Measurements from ENCODE around the gene ERP44. TPM values are rescaled to one million over a fixed set of nuclear protein-coding genes. Genes with fewer than 3 reads are reported as not detected.

ERP44 gene
- polyA plus RNA-seq, 1 of the 3 experiments (the other 2 are of a cell fraction) = 10.0 TPM

- Histone ChIP-seq H3K9ac (no peak overlapping the region), H3K27me3 (ENCODE audit: insufficient read depth) (no peaks in the 10 kb centered on the region), H3K4me2 (no peak overlapping the region), H3K4me1 (ENCODE audit: control insufficient read depth in 1 of 2, insufficient read depth in 2 of 2, low read depth in 1 of 2, low read length in 1 of 2) (no peaks in the 10 kb centered on the region; a peak in 1 of 4 replicates), H4K20me1 (ENCODE audit: insufficient read depth) (no peaks in the 10 kb centered on the region; the same call in 1 of the 2 replicates), H3K9me2 (no peaks in the 10 kb centered on the region), H3K79me2 (ENCODE audit: insufficient read depth) (peaks cover 12% of the 10 kb centered on the region; the same call in 1 of the 2 replicates), H3K9me3 (0 out of 2 replicates have a peak, but pooled peaks cover 5% of the 10 kb centered on the region), H3K36me3 (replicated peaks in 1 of 2; ENCODE audit: control insufficient read depth in 1 of 2, insufficient read depth in 2 of 2, low read length in 1 of 2) (peaks cover 7 to 24% of the 10 kb centered on the region in 2 experiments), H3K27ac (ENCODE audit: low read depth in 2 of 2, low read length in 1 of 2) (no peak overlapping the region), H3F3A (replicated peaks; ENCODE audit: insufficient read depth) (no peaks in the 10 kb centered on the region), H3K4me3 (ENCODE audit: low read depth in 2 of 2, low read length in 1 of 2) (no peak overlapping the region), H2AFZ (ENCODE audit: low read depth) (no peak overlapping the region)
- TF ChIP-seq MAX (IDR thresholded peaks at IDR 0.05; ENCODE audit: low read depth) = no peak
- no peak for TF ChIP-seq CHD2 (IDR thresholded peaks at IDR 0.05; ENCODE audit: low read length, partially characterized antibody)
- no peak for TF ChIP-seq NRF1 (IDR thresholded peaks at IDR 0.05; ENCODE audit: low read depth, low read length)
- TF ChIP-seq GABPA (IDR thresholded peaks at IDR 0.05; ENCODE audit: low read depth) = no peak
- POLR2A ChIA-PET = no interaction called here
- no peak for DNase-seq
- WGBS (ENCODE audit: low lambda C conversion rate) = 86% methylated on average over 2 of the region's 2 CpGs
- CTCF ChIA-PET = interaction anchor here (0.6 to 3.2 kb wide), 16 partner anchors 10 to 843 kb away, joined by 3 to 12 read pairs (median 4); no protein-coding TSS in a partner anchor
These were observed 71.3 kb downstream of the ERP44 start for GRCh38 chr9:100027543-100027942.

- no peak overlapping the region for H3K4me2 ChIP-seq
- no peaks in the 10 kb centered on the region for H3F3A ChIP-seq (replicated peaks; ENCODE audit: insufficient read depth)
- H3K9me3 ChIP-seq = 0 out of 2 replicates have a peak, but pooled peaks cover 5% of the 10 kb centered on the region
- peaks cover 41 to 42% of the 10 kb centered on the region in 2 experiments for H3K36me3 ChIP-seq (replicated peaks in 1 of 2; ENCODE audit: control insufficient read depth in 1 of 2, insufficient read depth in 2 of 2, low read length in 1 of 2)
- no peak overlapping the region for H3K4me3 ChIP-seq (ENCODE audit: low read depth in 2 of 2, low read length in 1 of 2)
- TF ChIP-seq POLR2AphosphoS5 (IDR thresholded peaks at IDR 0.05; ENCODE audit: low read depth, low read length) (no peak), RXRA (IDR thresholded peaks at IDR 0.05; ENCODE audit: borderline replicate concordance, low read depth) (no peak), GATA2 (CRISPR knock-in tag; IDR thresholded peaks at IDR 0.05) (no peak), EP300 (IDR thresholded peaks at IDR 0.05; ENCODE audit: borderline replicate concordance in 1 of 2, low read depth in 1 of 2, low read length in 1 of 2) (no peak), RFX5 (IDR thresholded peaks at IDR 0.05; ENCODE audit: low read length) (no peak), IRF3 (IDR thresholded peaks at IDR 0.05; ENCODE audit: low read depth, low read length) (no peak), SIN3A (IDR thresholded peaks at IDR 0.05; ENCODE audit: borderline replicate concordance, low read depth, low read length) (no peak), FOXM1 (IDR thresholded peaks at IDR 0.05; ENCODE audit: low read depth) (no peak), PBX3 (IDR thresholded peaks at IDR 0.05) (no peak), FOSL2 (IDR thresholded peaks at IDR 0.05; ENCODE audit: borderline replicate concordance, low read depth) (no peak)
- CTCF ChIA-PET = interaction anchor here (0.7 to 1.0 kb wide), 3 partner anchors 303 to 838 kb away, joined by 3 to 4 read pairs (median 4); no protein-coding TSS in a partner anchor
- no peak for DNase-seq
- H3K27ac ChIP-seq (ENCODE audit: low read depth in 2 of 2, low read length in 1 of 2) = no peak overlapping the region
- peaks cover 8% of the 10 kb centered on the region; the same call in 1 of the 2 replicates for H3K79me2 ChIP-seq (ENCODE audit: insufficient read depth)
- no peaks in the 10 kb centered on the region for H4K20me1 ChIP-seq (ENCODE audit: insufficient read depth)
- H3K9me2 ChIP-seq = no peaks in the 10 kb centered on the region
- peaks cover 0 to 3% of the 10 kb centered on the region in 2 experiments; a peak in 1 of 4 replicates for H3K4me1 ChIP-seq (ENCODE audit: control insufficient read depth in 1 of 2, insufficient read depth in 2 of 2, low read depth in 1 of 2, low read length in 1 of 2)
- H3K27me3 ChIP-seq (ENCODE audit: insufficient read depth) = no peaks in the 10 kb centered on the region
- H3K9ac ChIP-seq = no peak overlapping the region
- WGBS (ENCODE audit: low lambda C conversion rate) = 94% methylated on average over 3 of the region's 3 CpGs
- H2AFZ ChIP-seq (ENCODE audit: low read depth) = no peak overlapping the region
- POLR2A ChIA-PET = no interaction called here
These were observed 76.9 kb downstream of the ERP44 start for GRCh38 chr9:100021931-100022330.

All from SK-N-SH (cell line).